Subcutaneous adipose tissue (tissue), 4 donors: Measurements from ENCODE around the gene DIPK1B. TPM values are rescaled to one million over a fixed set of nuclear protein-coding genes. Genes with fewer than 3 reads are reported as not detected.

Experiments
- total RNA-seq, 4 donors: library from RNA; depleted of rRNA; stranded (reverse); fragments of >200 nt; gene quantifications; one replicate each; pipeline ENCODE4 v1.1.0, GENCODE V29; 2016
- TF ChIP-seq, protein P1 (sequence below): fragments of 450-650 bp; IDR thresholded peaks from one replicate; pipeline ENCODE4 v1.5.1; 2016; ENCODE audit warnings: low read depth, mild to moderate bottlenecking, control low read depth, antibody characterized with exemption, moderate library complexity

DIPK1B gene
- total RNA-seq, 4 donors from 2014 or later: 1.9 to 7.9 (median 5.6) TPM

GRCh38 chr9:136666372-136667213 lies 45.8 kb upstream of the DIPK1B start:
- TF ChIP-seq, protein P1, sequence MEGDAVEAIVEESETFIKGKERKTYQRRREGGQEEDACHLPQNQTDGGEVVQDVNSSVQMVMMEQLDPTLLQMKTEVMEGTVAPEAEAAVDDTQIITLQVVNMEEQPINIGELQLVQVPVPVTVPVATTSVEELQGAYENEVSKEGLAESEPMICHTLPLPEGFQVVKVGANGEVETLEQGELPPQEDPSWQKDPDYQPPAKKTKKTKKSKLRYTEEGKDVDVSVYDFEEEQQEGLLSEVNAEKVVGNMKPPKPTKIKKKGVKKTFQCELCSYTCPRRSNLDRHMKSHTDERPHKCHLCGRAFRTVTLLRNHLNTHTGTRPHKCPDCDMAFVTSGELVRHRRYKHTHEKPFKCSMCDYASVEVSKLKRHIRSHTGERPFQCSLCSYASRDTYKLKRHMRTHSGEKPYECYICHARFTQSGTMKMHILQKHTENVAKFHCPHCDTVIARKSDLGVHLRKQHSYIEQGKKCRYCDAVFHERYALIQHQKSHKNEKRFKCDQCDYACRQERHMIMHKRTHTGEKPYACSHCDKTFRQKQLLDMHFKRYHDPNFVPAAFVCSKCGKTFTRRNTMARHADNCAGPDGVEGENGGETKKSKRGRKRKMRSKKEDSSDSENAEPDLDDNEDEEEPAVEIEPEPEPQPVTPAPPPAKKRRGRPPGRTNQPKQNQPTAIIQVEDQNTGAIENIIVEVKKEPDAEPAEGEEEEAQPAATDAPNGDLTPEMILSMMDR: no peak

GRCh38 chr9:136667214-136667939 lies 45.0 kb upstream of the DIPK1B start:
- TF ChIP-seq, protein P1: no peak

GRCh38 chr9:136667940-136668760 lies 44.2 kb upstream of the DIPK1B start:
- TF ChIP-seq, protein P1: no peak

- TF ChIP-seq, protein P1: no peak
These were observed 43.2 kb upstream of the DIPK1B start for GRCh38 chr9:136668983-136669790.

DNA sequence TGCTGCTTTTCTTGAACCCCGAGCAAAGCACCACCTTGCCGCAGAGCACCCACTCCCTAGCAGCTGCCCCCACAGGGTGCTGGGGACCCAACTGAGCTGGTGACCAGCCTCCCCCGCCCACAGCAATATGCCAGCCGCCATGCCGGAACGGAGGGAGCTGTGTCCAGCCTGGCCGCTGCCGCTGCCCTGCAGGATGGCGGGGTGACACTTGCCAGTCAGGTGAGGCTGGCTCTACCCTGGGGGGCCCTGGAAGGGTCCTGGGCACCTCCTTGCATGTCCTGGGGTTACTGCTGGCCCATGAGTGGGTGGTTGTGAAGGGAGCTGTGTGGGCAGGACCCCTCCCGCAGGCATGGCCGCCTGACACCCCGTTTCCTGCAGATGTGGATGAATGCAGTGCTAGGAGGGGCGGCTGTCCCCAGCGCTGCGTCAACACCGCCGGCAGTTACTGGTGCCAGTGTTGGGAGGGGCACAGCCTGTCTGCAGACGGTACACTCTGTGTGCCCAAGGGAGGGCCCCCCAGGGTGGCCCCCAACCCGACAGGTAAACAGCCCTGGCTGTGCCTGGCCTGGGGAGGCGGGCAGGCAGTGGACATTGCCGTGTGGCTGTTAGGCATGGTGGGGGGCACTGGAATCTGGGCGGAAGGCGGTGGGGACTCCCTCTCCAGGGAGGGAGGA lies 42.4 kb upstream of the DIPK1B start:
- TF ChIP-seq, protein P1: no peak

GRCh38 chr9:136670576-136671253 lies 41.7 kb upstream of the DIPK1B start:
- TF ChIP-seq, protein P1: no peak
